NCI-H345 (cell line): ENCODE measurements around the gene IQSEC1.

Source experiments
- DNase-seq: peaks from one replicate; lab custom pipeline; 2025; lab: John Stamatoyannopoulos, UW

Gene IQSEC1

GRCh38 chr3:13015286-13016082 is 57.7 kb downstream of the IQSEC1 start:
- DNase-seq, result no peak

- no peak for DNase-seq
These were observed 58.4 kb downstream of the IQSEC1 start for GRCh38 chr3:13014755-13015285.

DNA sequence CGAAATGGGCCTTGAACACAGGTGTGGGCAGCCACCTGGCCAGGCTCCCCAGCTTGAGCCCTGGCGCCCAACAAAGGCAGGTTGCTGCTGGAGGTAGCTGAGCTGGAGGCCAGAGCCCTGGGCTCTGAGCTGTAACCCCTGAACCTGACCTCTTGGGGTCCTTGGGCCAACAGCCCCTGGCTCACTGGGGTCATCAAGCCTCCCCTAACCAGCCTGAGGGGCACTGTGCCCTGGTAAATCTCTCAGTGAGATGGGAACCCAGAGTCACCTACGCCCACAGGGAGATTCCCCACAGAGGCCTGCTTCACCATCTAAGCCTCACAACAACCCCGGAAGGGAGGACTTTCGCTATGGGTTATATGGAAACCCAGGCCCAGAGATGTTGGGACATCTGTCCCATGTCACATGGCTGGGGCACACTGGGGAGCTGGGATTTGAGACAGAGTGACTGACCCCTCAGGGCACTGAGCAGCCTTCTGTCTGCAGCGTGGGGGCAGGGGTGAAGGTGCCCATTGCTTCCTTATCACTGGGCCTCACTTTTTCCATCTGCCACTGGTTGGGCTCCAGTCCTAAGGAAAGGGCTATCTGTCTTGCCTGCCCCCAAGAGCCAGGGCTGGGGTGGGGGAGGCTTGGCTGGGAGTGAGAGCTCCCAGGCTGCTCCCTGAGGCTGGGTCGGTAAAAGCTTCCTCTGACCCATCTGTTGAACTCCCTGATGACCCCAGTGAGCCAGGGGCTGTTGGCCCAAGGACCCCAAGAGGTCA is 59.1 kb downstream of the IQSEC1 start:
- DNase-seq, result no peak

DNA sequence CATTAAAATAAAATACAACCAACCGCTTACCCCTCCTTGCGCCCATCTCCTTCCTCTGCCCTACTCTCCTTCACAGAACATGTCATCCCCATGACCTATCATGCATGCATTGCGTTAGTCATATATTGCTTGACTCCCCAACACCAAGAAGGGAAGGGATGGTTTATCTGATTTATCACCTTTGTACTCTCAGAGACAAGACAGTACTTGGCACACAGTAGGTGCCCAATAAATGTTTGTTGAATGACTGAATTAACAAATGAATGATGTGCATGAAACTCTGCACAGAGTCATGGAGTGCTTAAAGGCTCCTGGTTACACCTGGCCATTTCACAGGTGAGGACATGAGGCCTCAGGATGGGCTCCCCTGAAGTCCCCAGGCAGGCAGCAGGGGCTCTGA is 59.7 kb downstream of the IQSEC1 start:
- no peak for DNase-seq

DNA sequence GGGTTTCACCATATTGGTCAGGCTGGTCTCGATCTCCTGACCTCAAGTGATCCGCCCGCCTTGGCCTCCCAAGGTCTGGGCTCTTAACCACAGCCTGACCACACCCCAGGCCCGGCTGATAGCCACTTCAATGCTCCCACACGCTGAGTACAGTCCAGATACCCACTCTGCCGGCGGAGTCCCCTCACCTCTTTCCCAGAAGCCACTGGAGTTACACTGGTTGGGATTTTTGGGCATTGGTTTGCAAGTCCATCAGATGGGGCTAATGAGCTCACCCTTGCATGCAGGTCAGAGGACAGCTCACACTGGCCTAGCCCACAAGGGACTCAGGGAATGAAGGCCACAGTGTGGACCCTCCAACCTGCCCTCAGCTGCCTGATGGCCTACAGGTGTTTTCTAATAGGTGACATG is 60.1 kb downstream of the IQSEC1 start:
- no peak for DNase-seq

DNA sequence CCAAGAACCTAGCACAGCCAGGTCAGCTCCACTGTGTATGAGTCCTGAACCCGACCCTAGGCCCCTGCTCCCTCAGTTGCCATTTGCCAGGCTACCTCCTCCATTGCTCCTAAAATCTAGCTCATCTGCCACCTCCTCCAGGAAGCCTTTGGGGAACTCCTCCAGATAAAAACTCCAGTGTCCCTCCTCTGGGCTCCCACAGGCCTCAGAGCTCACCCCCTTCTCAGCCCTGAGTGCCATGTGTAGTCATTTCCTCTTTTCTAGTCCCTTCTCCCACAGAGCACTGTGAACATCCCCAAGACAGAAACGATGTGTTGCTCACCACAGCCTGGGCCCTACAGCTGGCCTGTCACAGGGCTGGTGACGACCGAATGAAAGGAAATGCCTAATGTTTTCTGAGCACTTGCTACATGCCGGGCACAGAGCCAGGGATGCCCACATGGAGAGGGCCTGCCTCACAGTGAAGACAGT is 61.0 kb downstream of the IQSEC1 start:
- DNase-seq, result no peak

- no peak for DNase-seq
These were observed 61.5 kb downstream of the IQSEC1 start for GRCh38 chr3:13011573-13012220.

GRCh38 chr3:13010780-13011572 is 62.3 kb downstream of the IQSEC1 start:
- DNase-seq, result no peak

DNA sequence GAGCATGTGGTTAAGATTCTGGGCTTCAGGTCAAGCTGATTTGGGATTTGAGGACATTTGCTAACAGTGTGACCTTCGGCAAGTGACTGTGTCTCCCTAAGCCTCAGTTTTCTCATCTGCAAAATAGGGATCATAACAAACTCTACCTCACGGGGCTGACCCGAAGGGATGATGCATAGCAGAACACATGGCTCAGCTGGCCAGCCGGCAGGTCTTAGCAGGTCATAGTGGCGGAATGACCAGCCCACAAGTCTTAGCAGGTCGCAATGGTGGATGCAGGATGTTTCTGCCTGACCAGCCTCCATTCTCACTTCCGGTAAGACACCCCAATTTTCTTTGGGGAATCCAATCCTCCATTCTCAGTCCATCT is 63.3 kb downstream of the IQSEC1 start:
- DNase-seq, result no peak

- no peak for DNase-seq
These were observed 63.9 kb downstream of the IQSEC1 start for GRCh38 chr3:13009132-13009945.

GRCh38 chr3:13008155-13008995 is 64.9 kb downstream of the IQSEC1 start:
- no peak for DNase-seq

DNA sequence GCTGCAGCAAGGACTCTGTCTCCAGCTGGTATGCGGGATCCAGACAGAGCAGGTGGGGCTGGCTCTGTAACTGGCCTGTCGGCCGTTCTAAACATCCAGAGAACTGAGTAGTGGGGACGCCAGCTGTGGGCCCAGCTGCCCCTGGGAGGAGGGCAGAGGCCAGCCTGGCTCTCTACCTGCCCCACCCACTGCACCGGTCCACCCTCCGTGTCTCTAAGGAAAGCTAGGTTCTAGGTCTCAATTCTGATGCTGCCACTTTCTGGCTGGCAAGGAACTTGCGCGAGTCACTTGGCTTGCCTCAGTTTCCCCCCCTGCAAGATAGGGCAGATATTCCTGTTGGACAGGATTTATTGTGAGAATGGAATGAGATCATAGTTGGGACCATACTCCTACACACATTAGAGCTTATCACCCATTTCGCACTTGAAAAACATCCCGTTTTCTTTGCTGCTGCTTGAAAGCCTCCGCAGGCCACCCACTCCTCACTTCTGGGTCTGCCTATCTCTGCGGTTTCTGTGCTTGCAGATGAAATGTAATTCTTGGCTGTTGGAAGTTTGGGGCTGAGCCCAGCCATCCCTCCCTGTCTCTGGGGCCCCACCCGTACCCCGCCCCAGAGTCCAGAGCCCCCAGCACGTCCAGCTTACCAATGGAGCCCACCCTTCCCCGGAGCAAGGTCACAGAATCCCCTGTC is 65.8 kb downstream of the IQSEC1 start:
- DNase-seq, result no peak

- no peak for DNase-seq
These were observed 66.8 kb downstream of the IQSEC1 start for GRCh38 chr3:13006216-13006990.

DNA sequence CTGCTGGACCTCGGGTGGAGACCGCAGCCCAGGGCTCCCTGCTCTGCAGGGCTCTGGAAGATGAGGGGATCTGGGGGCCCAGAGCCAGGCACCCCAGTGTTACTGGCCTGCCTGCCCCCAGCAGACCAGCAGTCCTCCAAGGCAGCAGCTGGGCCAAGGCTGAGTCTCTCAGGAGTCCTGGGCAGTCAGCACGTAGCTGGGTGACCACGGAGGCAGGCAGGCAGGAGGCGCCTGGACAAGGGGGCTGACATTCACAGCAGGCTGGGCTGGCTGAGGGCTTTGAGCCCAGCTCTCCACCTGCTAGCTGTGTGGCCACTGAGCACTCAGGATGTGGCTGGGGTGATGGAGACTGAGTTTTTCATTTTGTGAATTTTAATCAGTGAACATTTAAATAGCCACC is 67.9 kb downstream of the IQSEC1 start:
- no peak for DNase-seq

GRCh38 chr3:13004376-13004775 is 68.9 kb downstream of the IQSEC1 start:
- no peak for DNase-seq

DNA sequence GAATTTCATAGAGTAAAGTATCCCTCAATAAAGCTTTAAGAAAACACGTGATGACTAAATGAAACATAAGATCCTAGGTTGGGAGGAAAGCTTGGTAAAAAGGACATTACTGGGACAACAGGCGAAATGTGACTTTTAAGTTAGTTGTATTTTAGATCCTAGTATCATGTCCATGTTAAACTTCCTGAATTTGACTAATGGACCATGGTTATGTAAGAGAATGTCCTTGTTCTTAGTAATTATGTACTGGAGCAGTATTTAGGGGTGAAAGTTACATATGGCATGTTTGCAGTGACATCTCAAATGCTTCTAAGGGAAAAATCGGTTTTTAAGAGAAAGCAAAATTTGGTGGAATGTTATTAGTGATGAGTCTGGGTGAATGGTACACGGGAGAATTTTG is 69.6 kb downstream of the IQSEC1 start:
- no peak for DNase-seq

GRCh38 chr3:13002398-13003124 is 70.7 kb downstream of the IQSEC1 start:
- no peak for DNase-seq
